Brain microvascular endothelial cell (primary cell): ENCODE measurements around the gene BTRC.
"Not testable (repeated sequence)": the region's sequence is repeated elsewhere in the genome, so short reads cannot be mapped to it uniquely, and the experiment has no call there.

Experiments used
- DNase-seq: peaks from one replicate; pipeline ENCODE4 v3.0.0-alpha.2; 2020
- H3K27ac ChIP-seq: fragments of 250-450 bp; sonication (Bioruptor Pico); 2 replicates; pipeline ENCODE4 v1.5.1; 2020; ENCODE audit warnings: mild to moderate bottlenecking, moderate library complexity
- H3K27me3 ChIP-seq: fragments of 250-450 bp; sonication (Bioruptor Pico); replicated peaks from 2 replicates; pipeline ENCODE4 v1.5.1; 2020; ENCODE audit warnings: mild to moderate bottlenecking
- H3K36me3 ChIP-seq: fragments of 250-450 bp; sonication (Bioruptor Pico); replicated peaks from 2 replicates; pipeline ENCODE4 v1.5.1; 2020; ENCODE audit warnings: mild to moderate bottlenecking
- H3K4me3 ChIP-seq: 2 replicates; pipeline ENCODE4 v1.5.1; 2011; ENCODE audit warnings: low read depth, mild to moderate bottlenecking, control low read depth, low read length, moderate library complexity
- CTCF ChIP-seq: IDR thresholded peaks from 2 replicates; pipeline ENCODE4 v1.5.1; 2011; ENCODE audit warnings: low read depth, mild to moderate bottlenecking, moderate library complexity, low read length, control low read depth, inconsistent platforms; ENCODE audit errors: missing control alignments
- in situ Hi-C: cut with HindIII; loops from 2 replicates; pipeline ENCODE4 v1.10.0; 2017; ENCODE audit warnings: low sequenced_read_pairs, low pct_ligation_motif_present

Gene BTRC

GRCh38 chr10:101329341-101330032, 24.5 kb upstream of the BTRC start:
- Histone ChIP-seq H3K27ac (no peak overlapping the region), H3K4me3 (no peak overlapping the region), H3K27me3 (peaks cover 14% of the 10 kb centered on the region), H3K36me3 (no peaks in the 10 kb centered on the region)
- no peak for DNase-seq
- no peak for TF ChIP-seq CTCF
- in situ Hi-C loops: no loop called here

GRCh38 chr10:101330231-101330630, 23.7 kb upstream of the BTRC start:
- in situ Hi-C loops: no loop called here
- H3K27me3 ChIP-seq: peaks cover 13% of the 10 kb centered on the region
- H3K4me3 ChIP-seq: no peak overlapping the region
- TF ChIP-seq CTCF: no peak
- no peak for DNase-seq
- H3K36me3 ChIP-seq: no peaks in the 10 kb centered on the region
- H3K27ac ChIP-seq: no peak overlapping the region

- Histone ChIP-seq H3K36me3 (no peaks in the 10 kb centered on the region), H3K27ac (no peak overlapping the region), H3K27me3 (peaks cover 13% of the 10 kb centered on the region), H3K4me3 (no peak overlapping the region)
- in situ Hi-C loops: no loop called here
- peak; percentile 2 for DNase-seq
- TF ChIP-seq CTCF: no peak
These were observed 23.2 kb upstream of the BTRC start for GRCh38 chr10:101330631-101331225.

GRCh38 chr10:101331956-101332355, 22.0 kb upstream of the BTRC start:
- Histone ChIP-seq H3K27ac (no peak overlapping the region), H3K4me3 (no peak overlapping the region), H3K36me3 (no peaks in the 10 kb centered on the region), H3K27me3 (peaks cover 13% of the 10 kb centered on the region)
- in situ Hi-C loops: no loop called here
- no peak for TF ChIP-seq CTCF
- no peak for DNase-seq

- H3K4me3 ChIP-seq, DNase-seq, H3K36me3 ChIP-seq, in situ Hi-C loops, H3K27ac ChIP-seq: not testable (repeated sequence)
- H3K27me3 ChIP-seq: peaks cover 12% of the 10 kb centered on the region
These were observed 19.7 kb upstream of the BTRC start for GRCh38 chr10:101334259-101334658.

- H3K4me3 ChIP-seq: no peak overlapping the region
- TF ChIP-seq CTCF: no peak
- no peaks in the 10 kb centered on the region for H3K36me3 ChIP-seq
These were observed 17.6 kb upstream of the BTRC start for GRCh38 chr10:101336382-101336781.

More at GRCh38 chr10:101336382-101336781, 17.6 kb upstream of the BTRC start:
- in situ Hi-C loops: no loop called here
- peaks cover 10% of the 10 kb centered on the region for H3K27me3 ChIP-seq
- no peak for DNase-seq
- H3K27ac ChIP-seq: no peak overlapping the region
